Prostate gland (tissue), 2 donors: Measurements from ENCODE around the gene RANBP6. TPM values are rescaled to one million over a fixed set of nuclear protein-coding genes. Genes with fewer than 3 reads are reported as not detected.

Experiments used
- microRNA-seq: library from miRNA; unstranded; fragments of <30 nt; microRNA quantifications from one replicate; pipeline ENCODE4, GENCODE V29; 2016
- small RNA-seq, 2 donors: library from RNA; depleted of rRNA; stranded (forward); fragments of <200 nt; gene quantifications; one replicate each; pipeline ENCODE3, GENCODE V24; 2016
- total RNA-seq, 2 donors: library from RNA; depleted of rRNA; stranded (reverse); fragments of >200 nt; gene quantifications; one replicate each; pipeline ENCODE4 v1.1.0, GENCODE V29; 2016

RANBP6 gene
- total RNA-seq, 2 donors from 2014 or later, result 10.3 to 15.9 TPM

Small RNAs within 50 kb of the gene (microRNA-seq; reads per million reads assigned to microRNA genes)
- 1.3 reads per million, percentile 14 among the genes with 10 or more reads in this experiment for gene MIR4665

Small RNAs within 50 kb of the gene (small RNA-seq; reads per million reads assigned to genes)
- gene MIR4665, result 0 reads per million in 2 donors

Other genes with a start within 250 kb of the RANBP6 start
- 10 to 100 TPM; 21.7 to 24.7 TPM for gene ERMP1, start 182.5 kb downstream of the RANBP6 start, total RNA-seq
- not detected for gene MLANA, start 124.7 kb downstream of the RANBP6 start, total RNA-seq
- gene IL33, start 200.2 kb upstream of the RANBP6 start, total RNA-seq, result 10 to 100 TPM; 11.6 to 13.8 TPM